GM12801 (cell line): Measurements from ENCODE around the gene ALDH1B1.

Source experiments
- CTCF ChIP-seq: IDR thresholded peaks from one replicate; pipeline ENCODE4 v1.5.1; 2011; ENCODE audit warnings: control low read depth; ENCODE audit not compliant: insufficient read length; ENCODE audit errors: extremely low read depth

Gene ALDH1B1

GRCh38 chr9:38401994-38402393 is 9.5 kb downstream of the ALDH1B1 start:
- no peak for TF ChIP-seq CTCF

DNA sequence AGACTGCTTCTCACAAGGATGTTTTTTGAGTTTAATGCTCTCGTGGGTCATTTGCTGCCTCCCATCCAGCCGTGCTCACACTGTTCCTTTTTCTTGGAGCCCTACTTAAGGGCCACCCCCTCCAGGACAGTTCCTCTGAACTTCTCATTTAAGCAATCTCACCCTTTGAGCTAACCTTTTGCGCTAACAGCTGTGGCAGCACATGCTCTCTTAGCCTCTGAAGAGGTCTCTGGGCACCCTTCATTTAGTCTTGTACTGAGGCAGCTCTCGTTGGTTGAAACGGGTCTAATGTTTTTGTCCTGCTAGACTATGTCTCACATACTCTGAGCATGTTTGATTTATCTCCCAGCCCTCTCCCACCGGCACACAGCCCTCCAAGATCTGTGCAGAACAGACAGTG is 11.8 kb downstream of the ALDH1B1 start:
- no peak for TF ChIP-seq CTCF

DNA sequence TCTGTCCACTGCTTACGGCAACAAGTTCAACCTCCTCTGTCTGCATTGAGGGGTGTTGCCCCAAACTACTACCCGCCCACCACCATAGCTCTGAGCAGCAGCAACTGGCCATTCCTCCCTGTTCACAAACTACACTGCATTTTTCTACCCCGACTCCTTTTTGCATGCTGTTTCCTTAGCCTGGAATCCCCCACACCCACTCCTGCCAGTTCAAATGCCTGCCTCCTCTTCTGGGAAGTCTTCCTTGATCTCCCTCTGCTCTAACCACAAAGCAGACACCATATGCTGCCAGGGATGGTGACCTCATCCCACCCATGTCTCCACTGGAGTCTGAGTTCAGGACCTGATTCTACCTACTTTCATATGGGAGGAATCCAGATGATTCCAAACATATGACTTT is 13.3 kb downstream of the ALDH1B1 start:
- no peak for TF ChIP-seq CTCF

GRCh38 chr9:38406476-38407186 is 14.1 kb downstream of the ALDH1B1 start:
- TF ChIP-seq CTCF: no peak

- no peak for TF ChIP-seq CTCF
Measured at GRCh38 chr9:38408719-38409118, 16.2 kb downstream of the ALDH1B1 start.

GRCh38 chr9:38412751-38413150 is 20.2 kb downstream of the ALDH1B1 start:
- no peak for TF ChIP-seq CTCF

GRCh38 chr9:38413283-38413682 is 20.8 kb downstream of the ALDH1B1 start:
- no peak for TF ChIP-seq CTCF
